A549 (cell line): ENCODE measurements around the gene SPC24. TPM values are rescaled to one million over a fixed set of nuclear protein-coding genes. Genes with fewer than 3 reads are reported as not detected.

Experiments used
- ATAC-seq, 2 experiments: fragments of 200-7000 bp in 1 of 2; fragments of >200 bp in 1 of 2; cut with Nextera tagmentation in 1 of 2; cut with Tn5 transposase in 1 of 2; 3 replicates each; pipeline versions ENCODE4 v1.8.0 to v1.9.1; 2018 to 2020; ENCODE audit warnings: mild to moderate bottlenecking in 1 of 2, moderate library complexity in 1 of 2
- CTCF ChIA-PET: fragments of 300-600 bp; sonication (Branson Sonifier 250); formaldehyde crosslinking; extraction: SDS; loops from one replicate; lab custom pipeline; 2021; ENCODE audit warnings: antibody characterized with exemption, inconsistent platforms; lab: Yijun Ruan, JAX
- POLR2A ChIA-PET: fragments of 350-600 bp; formaldehyde crosslinking; extraction: SDS; loops from one replicate; lab custom pipeline; 2021; ENCODE audit warnings: antibody characterized with exemption, inconsistent platforms; lab: Yijun Ruan, JAX
- DNase-seq, 2 experiments: peaks; one replicate each; pipeline versions ENCODE4 v3.0.0 to v3.0.0-alpha.2; 2011 to 2016; ENCODE audit warnings: low read depth in 1 of 2, low spot score in 1 of 2
- FAIRE-seq: peaks from 2 replicates; lab custom pipeline; 2011; peaks lifted over from hg19 to GRCh38; lab: Jason Lieb, UNC
- H3K27ac ChIP-seq, 2 experiments: fragments of >200 bp; sonication (Bioruptor Twin); formaldehyde crosslinking; 3 replicates each; pipeline ENCODE4 v1.5.1; 2016 to 2017
- H3K4me1 ChIP-seq: fragments of >200 bp; sonication (Bioruptor Twin); formaldehyde crosslinking; 3 replicates; pipeline ENCODE4 v1.6.1; 2016
- H3K4me2 ChIP-seq: fragments of >200 bp; sonication (Bioruptor Twin); formaldehyde crosslinking; 3 replicates; pipeline ENCODE4 v1.6.1; 2016
- H3K4me3 ChIP-seq: fragments of >200 bp; sonication (Bioruptor Twin); formaldehyde crosslinking; 3 replicates; pipeline ENCODE4 v1.5.1; 2016
- H3K9me3 ChIP-seq: fragments of >200 bp; sonication (Bioruptor Twin); formaldehyde crosslinking; 3 replicates; pipeline ENCODE4 v1.6.1; 2016
- CBX2 ChIP-seq: fragments of 200-600 bp; sonication (generic); IDR thresholded peaks from 2 replicates; pipeline ENCODE4 v1.6.1; 2016; ENCODE audit warnings: low read depth, mild to moderate bottlenecking, borderline replicate concordance
- CHD2 ChIP-seq: fragments of 150-350 bp; IDR thresholded peaks from 2 replicates; pipeline ENCODE4 v1.6.1; 2014; ENCODE audit warnings: low read length; ENCODE audit not compliant: partially characterized antibody
- FOSL2 ChIP-seq, 2 experiments: fragments of 450-650 bp in 1 of 2; fragments of >200 bp in 1 of 2; sonication (Bioruptor Twin) in 1 of 2; formaldehyde crosslinking; IDR thresholded peaks; 2 replicates each; pipeline versions ENCODE4 v1.5.0 to v1.6.1; 2016 to 2020; ENCODE audit warnings: mild to moderate bottlenecking in 1 of 2, moderate library complexity in 1 of 2
- FOXS1 ChIP-seq: fragments of 250-450 bp; sonication (Bioruptor Pico); IDR thresholded peaks from 2 replicates; pipeline ENCODE4 v1.5.0; 2020; ENCODE audit warnings: mild to moderate bottlenecking, moderate library complexity
- HDAC2 ChIP-seq: fragments of 200-600 bp; sonication (generic); IDR thresholded peaks from 2 replicates; pipeline ENCODE4 v1.6.1; 2016
- HOXB5 ChIP-seq: fragments of 250-450 bp; sonication (Bioruptor Pico); IDR thresholded peaks from 2 replicates; pipeline ENCODE4 v1.5.0; 2020; ENCODE audit warnings: mild to moderate bottlenecking, moderate library complexity
- KDM1A ChIP-seq: fragments of 200-600 bp; sonication (generic); IDR thresholded peaks from 2 replicates; pipeline ENCODE4 v1.6.1; 2016; ENCODE audit warnings: low read depth, mild to moderate bottlenecking
- KDM5A ChIP-seq: fragments of 200-600 bp; sonication (generic); IDR thresholded peaks from 2 replicates; pipeline ENCODE4 v1.6.1; 2016; ENCODE audit warnings: antibody characterized with exemption, mild to moderate bottlenecking
- NFE2L2 ChIP-seq: fragments of 150-350 bp; conservative IDR thresholded peaks from 2 replicates; pipeline ENCODE4 v1.6.1; 2014; ENCODE audit warnings: low read length
- NPAS2 ChIP-seq: fragments of 250-450 bp; sonication (Bioruptor Pico); IDR thresholded peaks from 2 replicates; pipeline ENCODE4 v1.8.0; 2022; ENCODE audit warnings: mild to moderate bottlenecking, moderate library complexity, borderline replicate concordance
- POLR2A ChIP-seq: IDR thresholded peaks from 2 replicates; pipeline ENCODE4 v1.6.1; 2012; ENCODE audit warnings: mild to moderate bottlenecking, low read length
- POLR2AphosphoS2 ChIP-seq: conservative IDR thresholded peaks from 2 replicates; pipeline ENCODE4 v1.6.1; 2012; ENCODE audit warnings: low read length, improper control_type of control experiment, inconsistent platforms
- RCOR1 ChIP-seq: fragments of 150-350 bp; IDR thresholded peaks from 2 replicates; pipeline ENCODE4 v1.6.1; 2014; ENCODE audit warnings: antibody characterized with exemption, low read length, low read depth
- RFX5 ChIP-seq: fragments of 450-650 bp; IDR thresholded peaks from 2 replicates; pipeline ENCODE4 v1.7.1; 2014; ENCODE audit warnings: antibody characterized with exemption, mild to moderate bottlenecking, moderate library complexity
- RNF2 ChIP-seq: fragments of 200-600 bp; sonication (generic); IDR thresholded peaks from 2 replicates; pipeline ENCODE4 v1.6.1; 2016; ENCODE audit warnings: low read depth, mild to moderate bottlenecking, antibody characterized with exemption, moderate library complexity, borderline replicate concordance
- ZC3H11A ChIP-seq: fragments of 450-650 bp; IDR thresholded peaks from 2 replicates; pipeline ENCODE4 v1.6.1; 2014; ENCODE audit warnings: antibody characterized with exemption, mild to moderate bottlenecking
- WGBS: methylation state at CpG from one replicate; pipeline ENCODE4 v1.1.6; 2017; ENCODE audit errors: missing lambda C conversion rate; 5-methylcytosine and 5-hydroxymethylcytosine counted together
- polyA plus RNA-seq, 4 experiments: library from polyadenylated mRNA; depleted of rRNA in 3 of 4; stranded (reverse); fragments of >200 nt; fragmentation: RNase III in 1 of 4; extraction: RNeasy Plus Mini Kit Qiagen cat#74134 plus additional on column Dnase treatment in 1 of 4; gene quantifications; 2 replicates in 3 of 4; 3 replicates in 1 of 4; pipeline ENCODE4 v1.2.3, GENCODE V29; 2011 to 2017
- TF ChIP-seq, protein P1 (sequence below): fragments of 200-600 bp; sonication (generic); IDR thresholded peaks from 2 replicates; pipeline ENCODE4 v1.6.1; 2016; ENCODE audit warnings: antibody characterized with exemption, mild to moderate bottlenecking, moderate library complexity
- TF ChIP-seq, protein P2 (sequence below): fragments of 150-350 bp; IDR thresholded peaks from 2 replicates; pipeline ENCODE4 v1.6.1; 2014; ENCODE audit warnings: low read depth, mild to moderate bottlenecking, low read length
- TF ChIP-seq, protein P3 (sequence below): IDR thresholded peaks from 2 replicates; pipeline ENCODE4 v1.6.1; 2012
- TF ChIP-seq, protein P4 (sequence below): fragments of >200 bp; sonication (Bioruptor Twin); formaldehyde crosslinking; IDR thresholded peaks from 3 replicates; pipeline ENCODE4 v1.5.1; 2016

The SPC24 gene
- polyA plus RNA-seq, 2 of the 4 experiments (the other 2 are of a cell fraction), result 16.5 to 22.2 TPM

DNA sequence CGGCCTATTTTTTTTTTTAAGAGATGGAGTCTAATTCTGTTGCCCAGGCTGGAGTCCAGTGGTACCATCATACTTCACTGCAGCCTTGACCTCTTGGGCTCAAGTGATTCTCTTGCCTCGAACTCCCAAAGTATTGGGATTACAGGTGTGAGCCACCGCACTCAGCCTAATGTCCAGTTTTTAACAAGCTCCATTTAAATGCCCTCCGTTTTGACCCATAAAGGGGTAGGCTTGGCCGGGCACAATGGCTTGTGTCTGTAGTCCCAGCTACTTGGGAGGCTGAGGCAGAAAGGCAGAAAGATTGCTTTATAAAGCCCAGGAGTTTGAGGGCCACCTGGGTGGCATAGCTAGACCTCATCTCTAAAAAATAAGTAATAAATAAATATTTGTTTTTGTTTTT is 54.5 kb downstream of the SPC24 start:
- 93% methylated on average over 5 of the region's 5 CpGs for WGBS
- H3K27ac ChIP-seq, result no peak overlapping the region
- FAIRE-seq (no peak), DNase-seq (no peak), ATAC-seq (no peak)
- no peaks in the 10 kb centered on the region for H3K9me3 ChIP-seq
- ChIA-PET CTCF (interaction anchor here (0.6 kb wide), 2 partner anchors 9 to 25 kb away, joined by 3 read pairs; no protein-coding TSS in a partner anchor), POLR2A (no interaction called here)
- no peak overlapping the region for H3K4me2 ChIP-seq
- no peak overlapping the region for H3K4me3 ChIP-seq
- TF ChIP-seq NFE2L2, result no peak
- H3K4me1 ChIP-seq, result peaks cover 4% of the 10 kb centered on the region; the same call in 1 of the 3 replicates

DNA sequence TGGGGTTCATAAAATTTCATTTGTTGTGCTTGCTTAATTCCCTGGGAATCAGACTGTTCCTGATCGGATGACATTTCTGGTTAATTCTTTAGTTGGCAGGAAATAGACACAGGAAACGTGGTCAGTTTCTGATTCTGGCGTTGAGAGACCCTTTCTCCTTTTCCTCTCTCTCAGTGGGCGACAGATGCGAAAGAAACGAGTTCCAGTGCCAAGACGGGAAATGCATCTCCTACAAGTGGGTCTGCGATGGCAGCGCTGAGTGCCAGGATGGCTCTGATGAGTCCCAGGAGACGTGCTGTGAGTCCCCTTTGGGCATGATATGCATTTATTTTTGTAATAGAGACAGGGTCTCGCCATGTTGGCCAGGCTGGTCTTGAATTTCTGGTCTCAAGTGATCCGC is 55.5 kb downstream of the SPC24 start:
- CTCF ChIA-PET, result no interaction called here
- POLR2A ChIA-PET, result no interaction called here
- no peaks in the 10 kb centered on the region for H3K9me3 ChIP-seq

DNA sequence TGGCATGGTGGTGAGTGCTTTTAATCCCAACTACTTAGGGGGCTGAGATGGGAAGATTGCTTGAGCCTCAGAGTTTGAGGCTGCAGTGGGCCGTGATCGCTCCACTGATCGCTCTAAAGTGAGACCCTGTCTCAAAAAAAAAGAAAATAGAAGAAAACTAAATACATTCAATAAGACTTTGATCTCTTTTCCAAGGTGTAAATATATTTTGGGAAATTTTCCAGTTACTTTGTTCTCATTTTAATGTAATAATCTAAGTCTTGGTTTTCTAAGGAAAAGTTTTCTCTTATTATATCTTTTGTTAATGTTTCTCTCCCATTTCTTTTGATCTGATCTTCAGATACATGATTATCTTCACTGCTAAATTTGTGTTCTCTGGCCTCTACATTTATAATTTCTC is 56.7 kb downstream of the SPC24 start:
- Histone ChIP-seq H3K9me3 (no peaks in the 10 kb centered on the region), H3K4me2 (no peak overlapping the region), H3K27ac (no peak overlapping the region), H3K4me3 (no peak overlapping the region), H3K4me1 (peaks cover 23% of the 10 kb centered on the region)
- ChIA-PET POLR2A (no interaction called here), CTCF (no interaction called here)
- WGBS, result 95% methylated on average over 3 of the region's 3 CpGs
- TF ChIP-seq ZC3H11A (no peak), NPAS2 (CRISPR knock-in tag) (no peak), KDM5A (no peak), FOSL2 (IDR thresholded peaks at IDR 0.05) (no peak), FOSL2 (CRISPR knock-in tag; IDR thresholded peaks at IDR 0.05) (no peak), FOXS1 (no peak), CHD2 (no peak), HOXB5 (CRISPR knock-in tag) (no peak), RCOR1 (no peak)
- TF ChIP-seq, protein P1, sequence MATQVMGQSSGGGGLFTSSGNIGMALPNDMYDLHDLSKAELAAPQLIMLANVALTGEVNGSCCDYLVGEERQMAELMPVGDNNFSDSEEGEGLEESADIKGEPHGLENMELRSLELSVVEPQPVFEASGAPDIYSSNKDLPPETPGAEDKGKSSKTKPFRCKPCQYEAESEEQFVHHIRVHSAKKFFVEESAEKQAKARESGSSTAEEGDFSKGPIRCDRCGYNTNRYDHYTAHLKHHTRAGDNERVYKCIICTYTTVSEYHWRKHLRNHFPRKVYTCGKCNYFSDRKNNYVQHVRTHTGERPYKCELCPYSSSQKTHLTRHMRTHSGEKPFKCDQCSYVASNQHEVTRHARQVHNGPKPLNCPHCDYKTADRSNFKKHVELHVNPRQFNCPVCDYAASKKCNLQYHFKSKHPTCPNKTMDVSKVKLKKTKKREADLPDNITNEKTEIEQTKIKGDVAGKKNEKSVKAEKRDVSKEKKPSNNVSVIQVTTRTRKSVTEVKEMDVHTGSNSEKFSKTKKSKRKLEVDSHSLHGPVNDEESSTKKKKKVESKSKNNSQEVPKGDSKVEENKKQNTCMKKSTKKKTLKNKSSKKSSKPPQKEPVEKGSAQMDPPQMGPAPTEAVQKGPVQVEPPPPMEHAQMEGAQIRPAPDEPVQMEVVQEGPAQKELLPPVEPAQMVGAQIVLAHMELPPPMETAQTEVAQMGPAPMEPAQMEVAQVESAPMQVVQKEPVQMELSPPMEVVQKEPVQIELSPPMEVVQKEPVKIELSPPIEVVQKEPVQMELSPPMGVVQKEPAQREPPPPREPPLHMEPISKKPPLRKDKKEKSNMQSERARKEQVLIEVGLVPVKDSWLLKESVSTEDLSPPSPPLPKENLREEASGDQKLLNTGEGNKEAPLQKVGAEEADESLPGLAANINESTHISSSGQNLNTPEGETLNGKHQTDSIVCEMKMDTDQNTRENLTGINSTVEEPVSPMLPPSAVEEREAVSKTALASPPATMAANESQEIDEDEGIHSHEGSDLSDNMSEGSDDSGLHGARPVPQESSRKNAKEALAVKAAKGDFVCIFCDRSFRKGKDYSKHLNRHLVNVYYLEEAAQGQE, result no peak
- TF ChIP-seq, protein P2, sequence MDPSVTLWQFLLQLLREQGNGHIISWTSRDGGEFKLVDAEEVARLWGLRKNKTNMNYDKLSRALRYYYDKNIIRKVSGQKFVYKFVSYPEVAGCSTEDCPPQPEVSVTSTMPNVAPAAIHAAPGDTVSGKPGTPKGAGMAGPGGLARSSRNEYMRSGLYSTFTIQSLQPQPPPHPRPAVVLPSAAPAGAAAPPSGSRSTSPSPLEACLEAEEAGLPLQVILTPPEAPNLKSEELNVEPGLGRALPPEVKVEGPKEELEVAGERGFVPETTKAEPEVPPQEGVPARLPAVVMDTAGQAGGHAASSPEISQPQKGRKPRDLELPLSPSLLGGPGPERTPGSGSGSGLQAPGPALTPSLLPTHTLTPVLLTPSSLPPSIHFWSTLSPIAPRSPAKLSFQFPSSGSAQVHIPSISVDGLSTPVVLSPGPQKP, result no peak
- FAIRE-seq (no peak), DNase-seq (no peak), ATAC-seq (no peak)

More for the DNA sequence above, 55.5 kb downstream of the SPC24 start:
- Histone ChIP-seq H3K4me1 (peaks cover 14% of the 10 kb centered on the region; the same call in 2 of the 3 replicates), H3K4me3 (no peak overlapping the region)
- TF ChIP-seq KDM5A, result no peak
- TF ChIP-seq, protein P3, sequence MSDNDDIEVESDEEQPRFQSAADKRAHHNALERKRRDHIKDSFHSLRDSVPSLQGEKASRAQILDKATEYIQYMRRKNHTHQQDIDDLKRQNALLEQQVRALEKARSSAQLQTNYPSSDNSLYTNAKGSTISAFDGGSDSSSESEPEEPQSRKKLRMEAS, result no peak
- TF ChIP-seq POLR2AphosphoS2, result 0 out of 2 replicates have a peak, but pooled peaks have one; percentile 75
- TF ChIP-seq, all 56 proteins: peak for 1
- ATAC-seq (no peak), FAIRE-seq (no peak), DNase-seq (no peak)
- 96% methylated on average over 12 of the region's 12 CpGs for WGBS
- Histone ChIP-seq H3K4me2 (no peak overlapping the region), H3K27ac (no peak overlapping the region)

DNA sequence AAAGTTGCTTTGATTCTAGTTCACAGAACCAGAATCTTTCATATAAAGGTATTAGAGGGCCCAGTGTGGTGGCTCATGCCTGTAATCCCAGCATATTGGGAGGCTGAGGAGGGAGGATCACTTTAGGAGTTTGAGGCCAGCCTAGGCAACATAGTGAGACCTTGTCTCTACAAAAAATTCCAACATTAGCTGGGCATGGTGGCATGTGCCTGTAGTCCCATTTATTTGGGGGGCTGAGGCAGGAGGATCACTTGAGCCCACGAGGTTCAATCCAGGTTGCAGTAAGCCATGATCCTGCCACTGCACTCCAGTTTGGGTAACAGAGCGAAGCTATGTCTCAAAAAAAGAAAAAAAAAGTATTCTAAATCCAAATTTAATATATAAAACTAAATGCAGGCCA is 57.3 kb downstream of the SPC24 start:
- Histone ChIP-seq H3K4me1 (peaks cover 25% of the 10 kb centered on the region), H3K9me3 (no peaks in the 10 kb centered on the region), H3K4me2 (no peak overlapping the region), H3K27ac (no peak overlapping the region), H3K4me3 (no peak overlapping the region)
- no peak for DNase-seq
- no peak for FAIRE-seq
- POLR2A ChIA-PET, result no interaction called here
- no peak for ATAC-seq
- CTCF ChIA-PET, result interaction anchor here (2.0 kb wide), 1 partner anchor 28 kb away, joined by 5 read pairs; no protein-coding TSS in a partner anchor
- WGBS, result 96% methylated on average over 2 of the region's 2 CpGs
- TF ChIP-seq, protein P1, result no peak
- TF ChIP-seq RFX5 (no peak), CBX2 (no peak), KDM1A (no peak), RNF2 (no peak), HDAC2 (no peak), POLR2A (no peak)
- TF ChIP-seq, protein P4, sequence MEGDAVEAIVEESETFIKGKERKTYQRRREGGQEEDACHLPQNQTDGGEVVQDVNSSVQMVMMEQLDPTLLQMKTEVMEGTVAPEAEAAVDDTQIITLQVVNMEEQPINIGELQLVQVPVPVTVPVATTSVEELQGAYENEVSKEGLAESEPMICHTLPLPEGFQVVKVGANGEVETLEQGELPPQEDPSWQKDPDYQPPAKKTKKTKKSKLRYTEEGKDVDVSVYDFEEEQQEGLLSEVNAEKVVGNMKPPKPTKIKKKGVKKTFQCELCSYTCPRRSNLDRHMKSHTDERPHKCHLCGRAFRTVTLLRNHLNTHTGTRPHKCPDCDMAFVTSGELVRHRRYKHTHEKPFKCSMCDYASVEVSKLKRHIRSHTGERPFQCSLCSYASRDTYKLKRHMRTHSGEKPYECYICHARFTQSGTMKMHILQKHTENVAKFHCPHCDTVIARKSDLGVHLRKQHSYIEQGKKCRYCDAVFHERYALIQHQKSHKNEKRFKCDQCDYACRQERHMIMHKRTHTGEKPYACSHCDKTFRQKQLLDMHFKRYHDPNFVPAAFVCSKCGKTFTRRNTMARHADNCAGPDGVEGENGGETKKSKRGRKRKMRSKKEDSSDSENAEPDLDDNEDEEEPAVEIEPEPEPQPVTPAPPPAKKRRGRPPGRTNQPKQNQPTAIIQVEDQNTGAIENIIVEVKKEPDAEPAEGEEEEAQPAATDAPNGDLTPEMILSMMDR, result no peak
